K562 (cell line): ENCODE data around the gene KCND3. TPM values are rescaled to one million over a fixed set of nuclear protein-coding genes. Genes with fewer than 3 reads are reported as not detected.
A peak's percentile ranks its signal among the peaks of the same experiment; 100 is the strongest.

Experiments
- ARID2 ChIP-seq: fragments of 450-650 bp; IDR thresholded peaks from 2 replicates; pipeline ENCODE4 v1.6.1; 2017; ENCODE audit warnings: antibody characterized with exemption, mild to moderate bottlenecking
- ARID3B ChIP-seq: fragments of 250-450 bp; sonication (Bioruptor Pico); IDR thresholded peaks from 2 replicates; pipeline ENCODE4 v1.4.0; 2020; ENCODE audit warnings: borderline replicate concordance
- CREBBP ChIP-seq: IDR thresholded peaks from one replicate; pipeline ENCODE4 v1.6.1; 2012; ENCODE audit warnings: low read depth, mild to moderate bottlenecking, control low read depth, inconsistent platforms, low read length
- CXXC5 ChIP-seq: fragments of 250-450 bp; sonication (Bioruptor Pico); IDR thresholded peaks from 2 replicates; pipeline ENCODE4 v1.8.0; 2022; ENCODE audit warnings: inconsistent platforms, mild to moderate bottlenecking, moderate library complexity
- GTF2B ChIP-seq: IDR thresholded peaks from 2 replicates; pipeline ENCODE4 v1.6.1; 2011; ENCODE audit not compliant: insufficient read length; ENCODE audit errors: extremely low read depth
- MCM3 ChIP-seq: fragments of 450-650 bp; IDR thresholded peaks from 2 replicates; pipeline ENCODE4 v1.6.1; 2016
- MCM7 ChIP-seq, 2 experiments: fragments of 450-650 bp; IDR thresholded peaks; 2 replicates each; pipeline ENCODE4 v1.6.1; 2016 to 2018
- MEIS2 ChIP-seq: fragments of 450-650 bp; IDR thresholded peaks from 2 replicates; pipeline ENCODE4 v1.6.1; 2014; ENCODE audit warnings: mild to moderate bottlenecking; ENCODE audit not compliant: partially characterized antibody
- NFYB ChIP-seq: IDR thresholded peaks from 2 replicates; pipeline ENCODE4 v1.6.1; 2011; ENCODE audit warnings: mild to moderate bottlenecking, moderate library complexity; ENCODE audit not compliant: insufficient read length; ENCODE audit errors: extremely low read depth
- NONO ChIP-seq, 2 experiments: fragments of 200-400 bp in 1 of 2; fragments of 450-650 bp in 1 of 2; formaldehyde crosslinking in 1 of 2; IDR thresholded peaks; 2 replicates each; pipeline ENCODE4 v1.6.1; 2017; ENCODE audit warnings: low read depth in 2 of 2, mild to moderate bottlenecking in 2 of 2, moderate library complexity in 2 of 2, low read length in 1 of 2
- RBM14 ChIP-seq: fragments of 200-400 bp; formaldehyde crosslinking; IDR thresholded peaks from 2 replicates; pipeline ENCODE4 v1.6.1; 2018; ENCODE audit warnings: low read depth, mild to moderate bottlenecking, low read length, moderate library complexity, borderline replicate concordance; ENCODE audit not compliant: insufficient read depth
- RBM17 ChIP-seq: fragments of 200-400 bp; formaldehyde crosslinking; IDR thresholded peaks from 2 replicates; pipeline ENCODE4 v1.6.1; 2017; ENCODE audit warnings: low read depth, mild to moderate bottlenecking, low read length, borderline replicate concordance
- RFX7 ChIP-seq: fragments of 250-450 bp; sonication (Bioruptor Pico); IDR thresholded peaks from 2 replicates; pipeline ENCODE4 v1.5.1; 2021; ENCODE audit warnings: mild to moderate bottlenecking
- RNF2 ChIP-seq: sonication (generic); IDR thresholded peaks from 2 replicates; pipeline ENCODE4 v1.6.1; 2016
- TCF3 ChIP-seq: sonication (generic); formaldehyde crosslinking; IDR thresholded peaks from 2 replicates; pipeline ENCODE4 v1.4.0; 2020; ENCODE audit warnings: mild to moderate bottlenecking, missing genetic modification reagents
- TSHZ1 ChIP-seq: fragments of 250-450 bp; sonication (Bioruptor Pico); IDR thresholded peaks from 2 replicates; pipeline ENCODE4 v1.4.0; 2020; ENCODE audit warnings: mild to moderate bottlenecking, moderate library complexity
- WHSC1 ChIP-seq: IDR thresholded peaks from one replicate; pipeline ENCODE4 v1.6.1; 2012; ENCODE audit warnings: low read length, control low read depth, inconsistent platforms
- ZNF134 ChIP-seq: fragments of 250-450 bp; sonication (Bioruptor Pico); conservative IDR thresholded peaks from 2 replicates; pipeline ENCODE4 v1.4.0; 2020
- ZNF165 ChIP-seq: fragments of 250-450 bp; sonication (Bioruptor Pico); IDR thresholded peaks from 2 replicates; pipeline ENCODE4 v1.4.0; 2020; ENCODE audit warnings: borderline replicate concordance
- ZNF175 ChIP-seq: fragments of 200-800 bp; sonication (Bioruptor generic); IDR thresholded peaks from 2 replicates; pipeline ENCODE4 v1.6.1; 2016; ENCODE audit warnings: low read depth, mild to moderate bottlenecking, missing genetic modification characterization, missing compliant biosample characterization
- ZNF280B ChIP-seq: fragments of 250-450 bp; sonication (Bioruptor Pico); IDR thresholded peaks from 2 replicates; pipeline ENCODE4 v1.5.1; 2021; ENCODE audit warnings: mild to moderate bottlenecking
- ZNF79 ChIP-seq: fragments of 250-450 bp; sonication (Bioruptor Pico); IDR thresholded peaks from 2 replicates; pipeline ENCODE4 v1.4.0; 2020; ENCODE audit warnings: low read depth, mild to moderate bottlenecking, moderate library complexity
- ZSCAN32 ChIP-seq: fragments of 450-650 bp; formaldehyde crosslinking; IDR thresholded peaks from 2 replicates; pipeline ENCODE4 v1.4.0; 2020; ENCODE audit warnings: mild to moderate bottlenecking, moderate library complexity
- polyA plus RNA-seq, 8 experiments: library from polyadenylated mRNA; depleted of rRNA in 4 of 8; stranded (reverse) in 5 of 8; unstranded in 3 of 8; fragments of >200 nt; fragmentation: Nextera tagmentation in 2 of 8; fragmentation: Illumina TruSeq in 1 of 8; extraction: Ambion mirVana in 2 of 8; extraction: Trizol in 1 of 8; gene quantifications; 2 replicates each; pipeline versions ENCODE4 v1.2.1 to v1.2.3, GENCODE V29; 2011 to 2014; ENCODE audit warnings: inconsistent platforms in 1 of 8, missing spikeins in 1 of 8
- total RNA-seq, 7 experiments: library from RNA; depleted of rRNA in 6 of 7; stranded (reverse); fragments of >200 nt in 6 of 7; fragmentation: Illumina TruSeq in 2 of 7; extraction: Trizol in 2 of 7; gene quantifications; 2 replicates each; pipeline versions ENCODE4 v1.2.1 to v1.2.3, GENCODE V29; 2011 to 2021; ENCODE audit warnings: low replicate concordance in 1 of 7

Gene KCND3
- total and polyA plus RNA-seq, 9 of the 15 experiments (the other 6 are each of a cell fraction or from before 2014, with no cell fraction given) = not detected

GRCh38 chr1:111769517-111770146 is 219.8 kb downstream of the KCND3 start (continued):
- TF ChIP-seq TSHZ1 (CRISPR knock-in tag) = no peak
- no peak for TF ChIP-seq RNF2
- TF ChIP-seq ZNF280B (CRISPR knock-in tag) = no peak
- TF ChIP-seq MCM7 (IDR thresholded peaks at IDR 0.05) = no peak
- TF ChIP-seq NFYB = no peak
- TF ChIP-seq ARID3B = no peak
- no peak for TF ChIP-seq MCM3
- TF ChIP-seq RBM17 = no peak
- no peak for TF ChIP-seq WHSC1
- no peak for TF ChIP-seq MEIS2
- TF ChIP-seq CREBBP = no peak
- TF ChIP-seq NONO (IDR thresholded peaks at IDR 0.05; ENCODE audit: low read depth in 2 of 2, low read length in 1 of 2) = 0 out of 4 replicates have a peak, but pooled peaks of 1 of the 2 experiments have one; percentile 22
- no peak for TF ChIP-seq CXXC5 (CRISPR knock-in tag)
- no peak for TF ChIP-seq GTF2B
- no peak for TF ChIP-seq ZNF79 (CRISPR knock-in tag)
- TF ChIP-seq ARID2 = 0 out of 2 replicates have a peak, but pooled peaks have one; percentile 17
- TF ChIP-seq ZSCAN32 (CRISPR knock-in tag) = no peak
- TF ChIP-seq RFX7 (CRISPR knock-in tag) = no peak
- no peak for TF ChIP-seq ZNF175 (CRISPR knock-in tag)
- TF ChIP-seq RBM14 = no peak
- TF ChIP-seq ZNF165 (CRISPR knock-in tag) = no peak
- TF ChIP-seq ZNF134 (CRISPR knock-in tag) = no peak
- no peak for TF ChIP-seq TCF3
